HepG2 (cell line): Measurements from ENCODE around the gene ITGAE.

ENCODE experiments used
- CTCF ChIP-seq: sonication (generic); formaldehyde crosslinking; IDR thresholded peaks from 2 replicates; pipeline ENCODE4 v1.5.0; 2020; ENCODE audit warnings: mild to moderate bottlenecking, missing genetic modification reagents, moderate library complexity
- IRF9 ChIP-seq: sonication (generic); formaldehyde crosslinking; IDR thresholded peaks from 2 replicates; pipeline ENCODE4 v1.8.0; 2022; ENCODE audit warnings: missing genetic modification reagents, mild to moderate bottlenecking, borderline replicate concordance
- U2AF1 ChIP-seq: fragments of 200-400 bp; formaldehyde crosslinking; optimal IDR thresholded peaks from 2 replicates; pipeline ENCODE3; 2017; ENCODE audit warnings: mild to moderate bottlenecking, low read depth, low read length

DNA sequence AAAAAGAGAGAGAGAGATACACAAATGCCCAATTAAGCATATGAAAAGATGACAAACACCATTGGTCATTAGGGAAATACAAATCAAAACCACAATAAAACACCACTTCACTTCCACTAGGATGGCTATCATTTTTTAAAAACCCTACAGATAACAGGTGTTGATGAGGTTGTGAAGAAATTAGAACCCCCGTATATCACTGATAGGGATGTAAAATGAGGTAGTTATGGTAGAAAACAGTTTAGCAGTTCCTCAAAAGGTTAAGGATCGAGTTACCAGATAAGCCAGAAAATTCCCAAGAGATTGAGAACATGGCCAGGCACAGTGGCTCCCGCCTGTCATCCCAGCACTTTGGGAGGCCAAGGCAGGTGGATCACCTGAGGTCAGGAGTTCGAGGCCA is 107.8 kb downstream of the ITGAE start:
- TF ChIP-seq CTCF (CRISPR knock-in tag) (no peak), U2AF1 (no peak), IRF9 (CRISPR knock-in tag) (no peak)
